HL-60 (cell line): Measurements from ENCODE around the gene PDE6B.

Source experiments
- DNase-seq, 2 experiments: peaks; one replicate each; pipeline ENCODE4 v3.0.0-alpha.2; 2010 to 2020; ENCODE audit warnings: low read depth in 1 of 2, low spot score in 1 of 2
- H3K27ac ChIP-seq: fragments of 250-450 bp; sonication (Bioruptor Pico); replicated peaks from 2 replicates; pipeline ENCODE4 v1.5.1; 2020; ENCODE audit warnings: mild to moderate bottlenecking, moderate library complexity
- H3K27me3 ChIP-seq: fragments of 250-450 bp; sonication (Bioruptor Pico); 2 replicates; pipeline ENCODE4 v1.5.1; 2021; ENCODE audit warnings: mild to moderate bottlenecking, moderate library complexity; ENCODE audit not compliant: insufficient read depth, poor library complexity, severe bottlenecking
- H3K4me3 ChIP-seq: replicated peaks from 2 replicates; pipeline ENCODE4 v1.5.1; 2011; ENCODE audit warnings: mild to moderate bottlenecking, control low read depth, low read length; ENCODE audit not compliant: insufficient read depth
- CTCF ChIP-seq: IDR thresholded peaks from one replicate; pipeline ENCODE4 v1.5.1; 2011; ENCODE audit warnings: low read length, control low read depth, inconsistent platforms; ENCODE audit not compliant: insufficient read depth
- GABPA ChIP-seq: IDR thresholded peaks from 2 replicates; pipeline ENCODE4 v1.6.1; 2012; ENCODE audit warnings: low read depth
- POLR2AphosphoS5 ChIP-seq: IDR thresholded peaks from 2 replicates; pipeline ENCODE4 v1.6.1; 2012; ENCODE audit warnings: low read depth
- REST ChIP-seq: IDR thresholded peaks from 2 replicates; pipeline ENCODE4 v1.6.1; 2012; ENCODE audit warnings: low read depth; ENCODE audit not compliant: insufficient replicate concordance
- SPI1 ChIP-seq: IDR thresholded peaks from 2 replicates; pipeline ENCODE4 v1.6.1; 2012; ENCODE audit warnings: low read depth, mild to moderate bottlenecking, borderline replicate concordance

PDE6B gene

GRCh38 chr4:699816-700580, 74.6 kb downstream of the PDE6B start:
- H3K27ac ChIP-seq: no peak overlapping the region

GRCh38 chr4:700587-701264, 75.4 kb downstream of the PDE6B start:
- no peak for TF ChIP-seq GABPA
- no peak for TF ChIP-seq POLR2AphosphoS5
- TF ChIP-seq SPI1: no peak
- TF ChIP-seq CTCF: no peak
- no peak for TF ChIP-seq REST
- no peak overlapping the region for H3K27ac ChIP-seq
- DNase-seq: no peak
- no peak overlapping the region for H3K4me3 ChIP-seq
- H3K27me3 ChIP-seq: no peaks in the 10 kb centered on the region

More at GRCh38 chr4:699816-700580, 74.6 kb downstream of the PDE6B start:
- DNase-seq: no peak
- no peaks in the 10 kb centered on the region for H3K27me3 ChIP-seq
- no peak overlapping the region for H3K4me3 ChIP-seq
- TF ChIP-seq GABPA: no peak
- no peak for TF ChIP-seq CTCF
- no peak for TF ChIP-seq SPI1
- no peak for TF ChIP-seq POLR2AphosphoS5
- no peak for TF ChIP-seq REST

DNA sequence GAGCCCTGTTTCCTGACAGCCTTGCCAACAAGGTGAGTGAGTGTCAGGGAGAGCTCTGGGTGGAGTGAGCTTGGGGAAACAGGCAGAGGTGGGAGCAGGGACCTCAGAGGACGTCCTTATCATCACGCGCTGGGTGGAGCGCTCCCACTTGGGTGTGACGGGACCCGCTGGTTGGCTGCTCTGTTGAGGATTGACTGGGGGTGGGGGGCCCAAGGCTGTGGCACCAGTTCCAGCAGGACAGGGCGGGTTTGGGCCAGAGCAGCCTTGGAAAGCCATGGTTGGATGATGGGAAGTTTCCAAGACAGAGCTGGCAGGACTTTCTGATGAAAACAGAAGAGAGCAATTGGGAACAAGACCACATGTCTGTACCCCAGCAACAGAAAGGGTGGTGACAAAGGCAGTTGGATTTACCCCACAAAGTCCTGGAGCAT, 77.3 kb downstream of the PDE6B start:
- H3K4me3 ChIP-seq: no peak overlapping the region
- no peaks in the 10 kb centered on the region for H3K27me3 ChIP-seq
- no peak for DNase-seq
- no peak overlapping the region for H3K27ac ChIP-seq
- no peak for TF ChIP-seq REST
- TF ChIP-seq GABPA: no peak
- TF ChIP-seq CTCF: no peak
- no peak for TF ChIP-seq SPI1
- TF ChIP-seq POLR2AphosphoS5: no peak
